GM12891 (cell line): Measurements from ENCODE around the gene FBXO15.

ENCODE experiments used
- DNase-seq: peaks from one replicate; pipeline ENCODE4 v3.0.0; 2011; ENCODE audit warnings: low spot score; ENCODE audit not compliant: insufficient read length
- FAIRE-seq: peaks from 2 replicates; lab custom pipeline; 2011; peaks lifted over from hg19 to GRCh38; lab: Jason Lieb, UNC
- PAX5 ChIP-seq: IDR thresholded peaks from 2 replicates; pipeline ENCODE4 v1.6.1; 2011; ENCODE audit warnings: low read length, moderate library complexity, mild to moderate bottlenecking; ENCODE audit not compliant: insufficient read depth, severe bottlenecking
- POLR2A ChIP-seq: IDR thresholded peaks from 2 replicates; pipeline ENCODE4 v1.6.1; 2011; ENCODE audit warnings: low read depth, low read length, control low read depth
- POLR2AphosphoS5 ChIP-seq: IDR thresholded peaks from 2 replicates; pipeline ENCODE4 v1.6.1; 2011; ENCODE audit warnings: low read depth, low read length, control low read depth
- POU2F2 ChIP-seq: IDR thresholded peaks from 2 replicates; pipeline ENCODE4 v1.6.1; 2011; ENCODE audit warnings: low read depth, mild to moderate bottlenecking, control low read depth, low read length, moderate library complexity
- SPI1 ChIP-seq: IDR thresholded peaks from 2 replicates; pipeline ENCODE4 v1.6.1; 2011; ENCODE audit warnings: low read depth, low read length, control low read depth
- TAF1 ChIP-seq: IDR thresholded peaks from 2 replicates; pipeline ENCODE4 v1.6.1; 2011; ENCODE audit warnings: low read depth, low read length, control low read depth

FBXO15 gene

GRCh38 chr18:74115046-74115445 lies 32.6 kb downstream of the FBXO15 start:
- TF ChIP-seq PAX5: no peak
- no peak for TF ChIP-seq POLR2A
- TF ChIP-seq SPI1: no peak
- no peak for TF ChIP-seq TAF1
- no peak for TF ChIP-seq POU2F2
- TF ChIP-seq POLR2AphosphoS5: no peak
- DNase-seq (no peak), FAIRE-seq (no peak)

GRCh38 chr18:74114116-74114515 lies 33.5 kb downstream of the FBXO15 start:
- FAIRE-seq (no peak), DNase-seq (no peak)
- TF ChIP-seq SPI1: no peak
- no peak for TF ChIP-seq PAX5
- TF ChIP-seq POLR2A: no peak
- TF ChIP-seq TAF1: no peak
- TF ChIP-seq POU2F2: no peak
- TF ChIP-seq POLR2AphosphoS5: no peak

- DNase-seq (no peak), FAIRE-seq (no peak)
- TF ChIP-seq POU2F2: no peak
- TF ChIP-seq SPI1: no peak
- TF ChIP-seq PAX5: no peak
- no peak for TF ChIP-seq POLR2A
- TF ChIP-seq TAF1: no peak
- no peak for TF ChIP-seq POLR2AphosphoS5
Observed at GRCh38 chr18:74113711-74114110, 33.9 kb downstream of the FBXO15 start.

- TF ChIP-seq PAX5 (no peak), SPI1 (no peak), POLR2AphosphoS5 (no peak), POU2F2 (no peak)
- DNase-seq (no peak), FAIRE-seq (no peak)
Observed at GRCh38 chr18:74110976-74111375, 36.7 kb downstream of the FBXO15 start.

- no peak for TF ChIP-seq POLR2AphosphoS5
- TF ChIP-seq POLR2A: no peak
- TF ChIP-seq PAX5: no peak
- no peak for TF ChIP-seq POU2F2
- no peak for TF ChIP-seq TAF1
- TF ChIP-seq SPI1: no peak
- no peak for DNase-seq
- FAIRE-seq: no peak
Observed at GRCh38 chr18:74110149-74110548, 37.5 kb downstream of the FBXO15 start.

- DNase-seq (no peak), FAIRE-seq (no peak)
- TF ChIP-seq POLR2A: no peak
- TF ChIP-seq PAX5: no peak
- TF ChIP-seq TAF1: no peak
- no peak for TF ChIP-seq POLR2AphosphoS5
- TF ChIP-seq SPI1: no peak
- TF ChIP-seq POU2F2: no peak
Observed at GRCh38 chr18:74108460-74108859, 39.2 kb downstream of the FBXO15 start.

- no peak for FAIRE-seq
- DNase-seq: no peak
- no peak for TF ChIP-seq TAF1
- no peak for TF ChIP-seq POLR2A
Observed at GRCh38 chr18:74097803-74098202, 49.8 kb downstream of the FBXO15 start.

- no peak for DNase-seq
- TF ChIP-seq POLR2A (no peak), PAX5 (no peak), SPI1 (no peak), TAF1 (no peak), POU2F2 (no peak), POLR2AphosphoS5 (no peak)
- FAIRE-seq: no peak
Observed at GRCh38 chr18:74092922-74093321, 54.7 kb downstream of the FBXO15 start.

- no peak for FAIRE-seq
- TF ChIP-seq SPI1 (no peak), PAX5 (no peak)
- no peak for DNase-seq
Observed at GRCh38 chr18:74084184-74084855, 63.3 kb downstream of the FBXO15 start.

- TF ChIP-seq PAX5 (no peak), POU2F2 (no peak), TAF1 (no peak), POLR2AphosphoS5 (no peak), POLR2A (no peak), SPI1 (no peak)
- no peak for FAIRE-seq
- DNase-seq: no peak
Observed at GRCh38 chr18:74083557-74083952, 64.1 kb downstream of the FBXO15 start.
